Fibroblast of skin of scalp (primary cell): ENCODE data around the gene MYLK.

Experiments
- DNase-seq: peaks from one replicate; pipeline ENCODE4 v3.0.0-alpha.2; 2013

Gene MYLK

DNA sequence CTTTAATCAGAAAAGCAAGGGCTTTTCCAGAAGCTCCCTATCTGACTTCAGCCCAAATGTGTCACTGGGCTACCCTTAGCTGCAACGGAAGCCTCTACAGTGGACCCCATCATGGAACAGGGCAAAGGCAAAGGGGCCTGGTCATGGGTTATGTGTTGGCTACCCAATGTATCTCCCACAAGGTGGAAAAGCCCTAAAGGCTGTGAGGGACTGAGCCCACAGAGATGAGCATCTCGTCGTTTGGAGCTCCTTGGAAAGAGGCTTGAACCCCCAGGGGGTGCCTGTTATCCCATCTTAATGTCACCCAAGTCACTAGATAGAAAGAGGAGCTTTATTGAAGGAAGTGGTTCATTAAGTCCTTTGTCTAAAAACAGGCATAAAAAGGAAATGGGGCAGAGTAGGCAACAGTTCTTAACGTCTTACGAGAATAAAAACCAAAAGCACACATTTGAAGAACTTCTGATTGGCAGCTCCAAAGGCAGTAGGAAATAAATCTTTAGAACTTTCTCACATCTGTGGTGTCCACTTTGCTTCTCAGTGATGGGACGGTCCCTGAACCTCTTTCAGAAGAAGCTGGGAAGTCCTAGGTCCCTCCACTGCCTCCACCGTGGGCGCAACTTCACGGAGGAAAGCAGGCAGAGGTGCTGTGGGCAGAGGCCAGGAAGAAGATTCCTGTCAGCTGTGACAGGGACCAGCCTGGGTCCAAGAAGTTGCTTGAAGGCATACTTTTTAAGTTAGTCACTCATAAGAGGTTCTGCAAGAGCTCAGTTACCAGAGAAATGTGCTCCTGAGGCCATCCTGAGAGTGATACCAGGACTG is 93.7 kb downstream of the MYLK start:
- DNase-seq = peak; percentile 45

DNA sequence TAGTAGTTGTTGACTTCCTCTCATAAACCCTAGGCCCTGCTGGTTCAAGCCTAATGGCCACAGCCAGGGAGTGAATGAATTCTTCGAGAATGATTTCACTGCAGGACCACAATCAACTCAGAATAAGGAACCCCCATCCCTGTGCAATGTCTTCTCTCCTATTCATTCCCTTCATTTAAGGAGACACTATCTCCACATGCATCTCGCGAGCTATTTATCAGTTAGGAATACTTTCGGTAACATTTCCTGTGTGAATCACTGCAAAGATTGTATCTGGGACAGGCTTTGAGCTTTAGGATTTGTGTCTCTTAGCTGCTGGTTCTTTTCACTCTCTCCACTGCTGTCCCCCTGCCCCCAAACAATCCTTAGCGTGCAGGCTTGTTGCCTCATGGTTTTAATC is 94.4 kb downstream of the MYLK start:
- peak; percentile 76 for DNase-seq

DNA sequence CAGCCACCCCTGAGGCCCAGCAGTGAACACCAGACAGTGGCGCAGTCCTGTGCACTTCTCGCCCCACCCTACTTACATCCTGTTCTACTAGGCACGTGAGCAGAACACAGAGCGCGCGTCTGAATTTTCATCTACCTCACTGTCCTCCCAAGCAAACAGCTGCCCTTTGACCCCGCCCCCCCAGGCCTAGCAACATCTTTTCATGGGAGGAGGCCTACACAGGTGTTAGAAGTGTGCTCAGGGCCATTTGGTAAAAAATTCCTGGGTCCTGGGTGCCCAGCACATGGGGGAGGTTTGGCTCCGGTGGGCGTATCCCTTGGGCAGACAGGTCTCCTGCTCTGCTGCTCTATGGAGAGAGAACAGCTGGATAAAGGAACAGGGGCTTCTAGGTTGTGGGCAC is 95.0 kb downstream of the MYLK start:
- no peak for DNase-seq

DNA sequence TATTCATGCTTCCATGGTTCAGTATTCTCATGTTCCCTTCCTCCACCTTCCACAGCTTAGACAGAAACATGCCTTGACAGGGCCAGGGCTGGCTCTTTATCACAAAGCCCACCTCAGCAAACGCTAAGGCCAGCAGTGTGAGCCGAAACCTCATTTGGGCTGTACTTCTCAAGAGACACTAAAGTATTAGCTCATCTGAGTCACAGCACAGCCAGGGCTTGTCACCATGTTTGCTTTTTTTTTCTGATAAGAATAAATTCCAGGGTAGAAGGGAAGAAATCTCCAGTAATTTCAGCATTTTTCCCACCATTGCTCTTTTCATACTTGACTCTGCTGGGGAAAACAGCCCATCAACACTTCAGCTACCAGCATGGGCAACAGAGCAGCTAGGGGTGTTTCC is 95.4 kb downstream of the MYLK start:
- DNase-seq = peak; percentile 50

DNA sequence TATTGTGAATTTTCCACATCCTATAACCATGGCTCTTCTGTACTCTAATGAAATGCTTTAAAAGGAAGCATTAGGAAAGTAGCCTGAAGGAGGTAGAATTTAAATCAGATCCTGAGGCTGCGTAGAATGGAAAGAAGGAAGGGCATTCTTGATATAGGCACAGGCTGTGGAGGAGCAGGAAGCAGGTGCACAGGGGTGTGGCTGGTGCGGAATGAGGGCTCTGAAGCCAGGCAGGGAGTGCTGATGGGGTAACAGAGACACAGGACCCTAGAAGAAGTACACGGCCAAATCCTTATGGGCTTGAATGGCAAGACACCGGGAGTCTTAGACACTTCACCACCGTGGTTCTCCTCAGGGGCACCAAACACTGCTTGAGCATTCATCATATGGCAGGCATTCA is 97.0 kb downstream of the MYLK start:
- no peak for DNase-seq

DNA sequence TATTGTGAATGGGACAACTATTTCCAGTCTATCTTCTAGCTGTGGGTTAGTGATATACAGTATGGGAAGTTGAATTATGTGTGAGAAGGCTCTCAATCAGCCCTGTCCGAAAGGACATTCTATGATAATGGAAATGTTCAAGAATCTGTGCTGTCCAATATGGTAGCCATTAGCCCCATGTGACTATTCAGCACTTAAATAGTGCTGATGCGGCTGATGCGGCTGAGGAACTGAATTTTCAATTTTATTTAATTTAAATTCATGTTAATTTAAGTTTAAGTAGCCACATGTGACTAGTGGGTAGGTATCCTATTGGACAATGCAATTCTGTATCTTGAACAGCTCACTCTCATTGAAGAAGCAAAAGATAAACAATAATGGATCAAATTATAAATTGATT is 98.5 kb downstream of the MYLK start:
- DNase-seq = no peak

DNA sequence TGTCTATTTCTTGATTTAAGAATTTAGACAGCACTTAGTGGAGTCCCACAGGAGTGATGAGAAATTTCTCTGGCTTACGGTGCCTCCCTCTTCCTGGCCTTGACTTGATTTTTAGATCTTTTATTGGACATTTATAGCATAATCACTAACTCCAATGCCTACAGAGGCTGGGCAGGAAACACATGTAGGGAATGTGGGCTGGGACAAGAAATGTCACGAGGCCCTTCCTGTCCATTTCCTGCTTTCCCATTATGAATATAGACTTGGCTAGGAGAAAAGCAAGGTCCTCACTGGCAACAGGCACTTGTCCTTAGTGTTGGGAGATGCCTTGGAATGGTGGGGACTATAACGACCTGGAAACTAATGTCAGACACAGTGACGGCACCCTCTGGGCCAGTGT is 100.3 kb downstream of the MYLK start:
- no peak for DNase-seq

DNA sequence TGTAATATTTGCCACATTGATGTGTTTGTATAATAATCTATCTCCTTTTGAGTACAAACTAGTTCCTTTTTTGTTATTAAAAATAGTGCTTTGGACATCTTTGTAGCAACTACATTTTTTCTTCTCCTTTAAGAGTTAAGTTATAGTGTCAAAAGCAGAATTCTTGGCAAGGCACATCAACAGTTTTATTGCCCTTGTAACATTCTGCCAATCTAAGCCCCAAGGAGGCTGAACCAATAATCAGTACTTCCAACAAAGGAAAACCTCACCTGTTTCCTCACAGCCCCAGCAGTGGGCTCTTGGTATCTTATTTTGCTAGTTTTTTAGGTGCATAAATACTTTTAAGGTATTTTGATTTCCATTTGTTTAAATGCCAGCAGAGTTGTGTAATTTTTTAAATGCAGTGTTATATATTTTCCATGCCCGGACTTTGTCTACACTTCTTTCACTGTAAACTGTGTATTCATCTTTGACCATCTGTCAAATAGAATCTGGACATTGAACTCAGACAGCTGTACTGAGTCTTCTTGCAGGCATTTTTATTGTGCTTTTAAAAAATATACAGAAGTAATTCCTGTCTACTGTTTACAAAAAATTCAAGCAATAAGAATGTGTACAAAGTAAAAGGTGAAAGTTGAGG is 101.0 kb downstream of the MYLK start:
- no peak for DNase-seq

DNA sequence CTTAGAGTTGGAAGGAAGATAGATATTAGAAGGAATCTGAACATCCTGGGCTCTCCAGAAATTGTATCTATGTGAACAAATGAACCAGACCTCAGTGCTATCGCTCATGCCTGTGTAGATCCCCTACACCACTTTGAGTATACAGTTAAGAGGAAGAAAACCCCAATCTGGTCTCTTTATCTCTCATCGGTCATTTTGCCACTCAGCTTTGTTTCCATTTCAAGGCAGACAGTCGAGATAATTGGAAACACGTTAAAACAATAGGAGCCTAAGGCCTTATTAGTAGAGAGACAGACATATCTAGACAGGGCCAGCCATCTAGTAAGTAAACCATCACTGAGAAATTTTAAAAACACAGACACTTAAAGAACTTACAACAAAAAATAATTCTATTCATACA is 101.6 kb downstream of the MYLK start:
- no peak for DNase-seq

DNA sequence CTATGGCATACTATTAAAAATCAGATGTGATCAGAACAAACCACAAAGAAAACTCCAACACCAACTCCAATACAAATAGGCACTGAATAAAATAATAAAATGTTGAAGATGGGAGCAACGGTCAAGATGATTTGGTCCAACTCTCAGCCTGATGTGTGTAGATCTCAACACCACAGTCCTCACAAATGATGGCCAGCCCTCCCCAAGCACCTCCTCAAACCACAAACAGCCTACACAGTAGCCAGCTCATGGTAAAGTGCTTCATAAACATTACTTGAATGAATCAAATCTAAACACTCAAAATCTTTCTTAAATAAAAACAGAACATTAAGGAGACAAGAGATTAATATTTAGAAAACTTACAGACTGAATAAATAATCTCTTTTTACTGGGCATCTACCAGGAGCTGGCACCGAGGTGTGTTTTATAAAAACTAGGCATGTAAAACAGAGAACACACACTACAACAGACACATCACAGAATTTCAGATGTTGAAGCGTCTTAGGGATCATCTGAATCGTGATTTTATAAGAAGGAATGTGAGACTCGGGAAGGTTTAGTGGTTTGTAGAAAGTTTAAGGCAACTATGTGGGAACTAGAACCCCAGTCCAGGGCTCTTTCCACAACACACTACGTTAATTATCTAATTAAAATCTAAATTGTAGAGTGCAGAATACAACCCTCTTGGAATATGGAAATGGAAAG is 102.4 kb downstream of the MYLK start:
- peak; percentile 53 for DNase-seq

DNA sequence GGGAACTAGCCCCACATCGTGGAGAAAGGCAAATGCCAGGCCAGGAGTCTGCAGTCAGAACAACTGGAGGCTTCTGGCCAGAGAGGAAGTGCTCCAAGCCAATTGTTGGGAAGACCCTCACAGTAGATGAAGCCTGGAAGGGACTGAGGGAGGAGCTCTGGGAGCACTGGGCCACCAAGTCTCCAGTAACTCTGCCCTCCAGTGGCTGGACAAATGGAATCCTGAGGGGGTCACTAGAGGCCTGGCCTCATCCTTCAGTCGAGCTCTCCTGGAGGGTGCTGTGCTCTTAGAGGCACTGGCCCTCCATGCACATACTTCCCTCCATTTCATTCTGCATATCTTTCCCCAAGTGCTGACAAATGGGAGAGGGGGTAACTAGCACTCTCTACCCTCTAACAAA is 103.0 kb downstream of the MYLK start:
- no peak for DNase-seq

DNA sequence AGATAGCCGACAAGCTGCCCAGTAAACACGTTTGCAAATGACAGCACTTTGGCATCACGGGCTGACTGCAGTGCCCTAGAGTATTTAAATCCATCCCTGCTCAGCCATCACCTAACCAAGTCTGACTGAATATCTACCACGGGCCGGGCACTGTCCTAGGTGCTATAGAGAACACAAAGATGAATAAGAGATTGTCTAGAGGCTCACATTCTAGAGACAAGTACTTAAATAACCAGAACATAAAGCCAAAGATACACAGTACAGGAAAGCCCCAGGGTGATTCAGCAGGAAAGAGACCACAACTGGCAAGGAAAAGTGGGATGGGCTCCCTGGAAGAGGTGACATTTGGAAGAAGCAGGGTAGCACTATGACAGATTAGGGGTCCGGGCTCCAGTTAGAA is 103.5 kb downstream of the MYLK start:
- DNase-seq = no peak

DNA sequence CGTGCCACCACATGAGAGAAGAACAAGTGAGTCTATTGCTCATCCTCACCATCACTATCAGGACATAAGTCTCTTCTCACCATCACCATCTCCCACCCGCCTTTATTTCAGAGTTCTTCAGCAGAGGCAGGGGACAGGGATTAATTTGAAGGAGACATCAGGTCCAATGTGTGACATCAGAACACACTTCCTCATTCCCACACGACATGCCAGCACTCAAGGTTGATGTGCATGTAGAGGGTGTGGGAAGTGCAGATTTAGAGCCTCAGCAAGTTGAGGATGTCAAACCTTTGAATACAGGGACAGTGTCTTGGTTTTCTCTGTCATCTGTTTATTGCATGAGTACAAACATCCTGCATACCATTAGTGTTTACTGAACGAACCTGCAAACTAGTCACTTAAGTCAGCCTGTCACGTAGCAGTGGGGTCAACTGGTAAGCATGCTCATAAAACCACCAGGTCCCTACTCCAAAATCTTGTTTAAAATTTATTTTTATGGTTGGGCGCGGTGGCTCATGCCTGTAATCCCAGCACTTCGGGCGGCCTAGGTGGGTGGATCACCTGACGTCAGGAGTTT is 104.4 kb downstream of the MYLK start:
- DNase-seq = no peak

DNA sequence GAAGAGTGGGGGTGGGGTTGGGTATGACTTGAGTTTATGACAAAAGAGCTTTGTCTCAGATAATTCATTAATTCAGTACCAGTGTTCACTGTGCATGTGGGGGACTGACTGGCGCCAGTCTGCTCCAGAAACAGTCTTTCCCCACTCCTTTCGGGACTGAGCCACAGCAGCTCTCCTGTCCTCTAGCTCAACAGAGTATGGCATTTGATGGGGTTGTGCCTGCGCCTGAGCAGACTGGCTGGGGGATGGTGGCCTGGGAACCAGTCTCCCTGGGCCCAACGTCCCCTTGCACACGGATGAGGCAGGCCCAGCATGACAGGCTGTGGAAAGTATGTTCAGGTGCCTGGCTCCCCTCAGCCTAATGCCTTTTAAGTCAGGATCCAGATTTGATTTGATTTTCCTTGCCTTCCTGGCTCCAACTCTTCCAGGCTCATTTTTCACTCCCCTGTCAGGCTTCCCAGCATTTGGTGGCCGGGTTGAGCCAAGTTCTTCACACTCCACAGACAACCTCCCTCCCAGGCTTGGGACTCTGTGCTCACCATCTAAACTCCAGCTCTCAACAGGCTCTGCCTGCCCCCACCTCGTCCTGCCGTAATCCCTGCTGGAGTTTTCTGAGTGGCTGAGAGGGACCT is 105.0 kb downstream of the MYLK start:
- DNase-seq = no peak

DNA sequence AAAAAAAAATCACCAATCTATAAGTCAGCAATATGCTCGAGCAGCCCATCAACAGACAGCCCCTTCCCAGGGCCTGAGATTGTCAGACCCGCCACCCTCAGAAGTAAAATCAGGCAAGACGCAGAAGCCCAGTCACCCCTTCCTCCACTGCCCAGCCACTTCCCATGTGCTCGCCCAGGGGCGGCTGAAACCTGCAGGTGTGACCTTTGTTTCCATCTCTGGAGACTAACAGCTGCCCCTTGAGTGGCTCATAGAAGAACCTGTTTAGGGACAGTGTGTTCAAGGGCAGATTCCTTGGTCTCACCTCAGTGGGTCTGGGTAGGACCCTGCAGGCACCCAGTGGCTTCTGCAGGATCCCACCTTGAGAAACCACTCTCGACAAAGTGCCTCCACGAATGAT is 105.6 kb downstream of the MYLK start:
- no peak for DNase-seq

DNA sequence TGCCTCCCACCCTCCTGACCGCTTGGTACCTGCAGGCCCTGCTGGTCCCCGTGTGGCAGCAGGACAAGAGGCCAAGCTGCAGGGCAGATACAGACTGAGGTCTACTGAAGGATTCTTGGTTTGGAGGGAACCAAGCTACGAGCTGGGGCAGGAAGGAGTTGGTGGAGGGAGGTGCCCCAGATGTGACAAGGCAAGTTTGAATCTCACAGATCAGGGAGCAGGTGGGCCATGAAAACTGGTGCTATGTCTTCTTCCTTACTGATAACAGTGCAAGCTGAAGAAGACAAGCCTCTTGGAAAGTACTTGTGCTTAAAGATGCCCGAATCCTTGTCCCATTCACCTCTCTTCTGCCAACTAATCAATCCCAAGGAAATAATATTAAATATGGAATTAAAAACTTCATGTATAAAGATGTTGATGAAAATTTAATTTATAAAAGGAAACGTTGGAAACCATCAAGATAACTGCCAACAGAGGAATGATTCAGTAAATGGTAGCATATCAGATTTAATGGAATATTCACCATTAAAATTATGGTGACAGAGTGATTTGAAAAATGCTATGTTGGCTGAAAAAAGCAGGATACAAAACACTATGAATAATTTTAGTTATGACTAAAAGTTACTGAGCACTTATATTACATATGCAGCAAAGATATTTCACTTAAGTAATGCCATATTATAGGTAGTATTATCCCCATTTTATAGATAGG is 107.9 kb downstream of the MYLK start:
- DNase-seq = no peak

DNA sequence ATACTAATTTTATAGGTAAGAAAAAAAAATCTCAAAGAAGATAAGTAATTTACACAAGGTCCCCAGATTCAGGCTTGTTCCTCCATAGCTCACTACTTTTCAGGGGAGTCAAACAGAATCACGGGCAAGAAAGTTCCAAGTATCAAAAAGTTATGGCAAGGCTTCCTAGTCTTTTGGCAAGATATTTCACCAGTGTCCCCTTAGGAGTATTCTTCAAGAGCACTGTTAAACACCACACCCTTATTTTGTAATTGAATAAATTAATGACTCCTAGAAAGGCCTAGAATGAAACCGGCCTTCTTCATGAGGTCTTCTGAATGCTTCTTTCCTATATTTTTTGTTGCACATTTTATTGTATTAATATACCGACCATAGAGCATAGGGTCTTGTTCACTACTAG is 109.7 kb downstream of the MYLK start:
- no peak for DNase-seq

DNA sequence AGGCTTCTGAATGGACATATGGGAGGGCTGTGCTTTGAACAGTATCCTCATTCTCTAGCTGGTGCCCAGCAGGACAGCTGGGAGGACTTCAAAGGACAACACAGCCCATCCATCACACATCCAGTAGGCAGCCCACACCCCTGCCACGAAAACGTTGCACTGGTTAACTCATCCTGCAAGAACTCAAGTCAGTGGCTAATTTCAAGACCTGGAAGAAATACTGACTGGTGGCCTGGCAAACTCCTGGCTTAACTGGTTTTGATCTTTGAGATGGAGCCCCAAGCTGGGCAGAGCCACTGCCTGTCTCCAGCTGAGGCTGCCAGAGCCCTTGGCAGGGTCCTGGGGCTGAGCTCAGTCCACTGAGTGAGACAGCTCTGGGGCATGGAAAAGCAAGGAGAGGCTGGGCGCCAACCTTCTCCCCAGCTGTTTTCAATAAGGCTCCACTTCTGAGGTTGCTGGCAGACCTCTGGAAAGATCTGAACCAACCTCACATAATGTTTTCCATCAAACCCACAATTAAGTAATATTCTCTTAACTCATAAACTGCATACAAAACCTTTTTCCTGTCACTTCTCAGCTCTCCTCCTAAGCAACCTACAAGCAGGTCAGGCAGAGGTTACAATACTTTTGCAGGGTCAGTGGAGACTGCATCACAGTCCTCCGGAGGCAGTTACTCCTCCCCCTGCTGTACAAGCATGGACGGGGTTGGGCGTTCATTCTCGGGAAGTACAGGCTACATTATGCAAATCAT is 110.3 kb downstream of the MYLK start:
- peak; percentile 79 for DNase-seq

DNA sequence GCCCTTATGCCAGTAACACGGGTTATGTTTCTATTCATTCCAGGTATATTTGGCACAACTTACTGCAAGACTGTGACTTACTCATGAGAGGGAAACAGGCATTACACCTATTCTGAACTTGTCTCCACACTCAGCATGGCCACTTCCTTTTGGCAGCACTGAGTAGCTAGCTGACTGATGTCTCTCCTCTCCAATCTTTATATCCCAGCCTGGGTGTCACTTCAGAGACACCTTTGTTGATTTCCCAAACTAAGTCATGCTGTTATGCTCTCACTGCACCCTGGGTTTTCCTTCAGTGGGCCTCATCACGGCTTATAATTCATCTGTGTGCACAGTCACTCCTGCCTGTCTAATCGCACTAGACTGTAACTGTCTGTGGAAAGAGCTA is 114.8 kb downstream of the MYLK start:
- no peak for DNase-seq

DNA sequence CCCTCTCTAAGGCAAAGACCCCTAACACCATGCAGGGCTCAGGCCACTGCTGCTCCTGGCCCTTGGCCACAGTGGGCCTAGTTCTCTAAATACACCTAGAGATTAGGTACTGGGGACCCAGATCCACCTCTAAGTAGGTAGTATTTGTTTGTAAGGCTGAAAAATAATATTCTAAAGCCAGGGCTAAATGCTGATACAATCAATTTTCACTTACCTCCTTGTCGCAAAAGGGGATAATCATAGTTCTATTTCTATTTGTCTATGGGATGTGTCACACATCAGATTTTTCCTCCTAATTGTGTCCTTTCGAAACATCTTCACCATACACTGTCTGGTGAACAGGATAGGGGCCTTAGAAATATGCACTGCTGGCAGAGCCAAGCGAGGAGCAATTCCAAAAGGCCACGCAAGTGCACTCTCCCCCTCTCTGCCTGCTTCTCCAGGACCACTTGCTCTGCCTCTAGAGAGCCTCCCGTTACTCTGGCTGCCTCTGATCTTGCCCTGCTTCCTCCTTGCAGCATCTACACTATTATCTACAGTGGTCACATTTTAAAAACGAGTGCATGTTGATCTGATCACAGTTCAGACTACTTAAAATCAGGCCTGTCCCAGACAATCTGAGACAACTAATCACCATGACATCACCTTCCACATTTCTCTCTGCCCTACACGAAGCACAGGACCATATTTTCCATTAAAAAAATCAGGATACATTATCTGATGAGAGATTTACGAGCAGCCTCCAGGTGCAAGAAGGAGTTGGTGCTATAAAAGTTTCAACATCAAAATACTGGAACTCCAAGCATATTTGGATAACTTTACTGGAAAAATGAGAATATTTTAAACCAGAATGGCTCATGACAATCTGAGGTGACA is 115.4 kb downstream of the MYLK start:
- no peak for DNase-seq
